NCI-H2029 treated with DMSO at 0.1 percent for 48 hours (cell line): ENCODE measurements around the gene BIRC5.
A peak's percentile ranks its signal among the peaks of the same experiment; 100 is the strongest.
"Not testable (repeated sequence)": the region's sequence is repeated elsewhere in the genome, so short reads cannot be mapped to it uniquely, and the experiment has no call there.

Source experiments
- DNase-seq: peaks from one replicate; lab custom pipeline; 2025; lab: John Stamatoyannopoulos, UW

The BIRC5 gene

GRCh38 chr17:78240012-78240655 is 26.1 kb downstream of the BIRC5 start:
- DNase-seq, result no peak

DNA sequence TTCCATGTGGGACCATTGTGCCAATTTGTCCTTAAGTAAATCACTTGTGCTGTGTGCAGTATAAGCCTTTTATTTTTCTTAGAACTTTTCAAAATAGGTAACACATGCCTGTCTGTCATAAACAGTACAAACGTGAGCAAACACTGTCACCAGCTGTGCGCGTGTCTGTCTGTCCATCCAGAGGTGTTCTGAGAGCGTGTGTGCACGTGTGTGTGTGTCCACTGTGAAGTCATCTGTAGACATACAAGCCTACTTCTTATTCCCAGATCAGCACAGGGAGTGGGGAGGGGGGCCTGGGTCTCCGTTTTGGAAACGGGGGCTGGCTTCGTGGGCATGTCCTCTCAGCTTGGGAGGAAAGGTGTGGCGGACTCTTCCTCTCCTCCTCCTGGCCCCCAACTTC is 26.8 kb downstream of the BIRC5 start:
- no peak for DNase-seq

DNA sequence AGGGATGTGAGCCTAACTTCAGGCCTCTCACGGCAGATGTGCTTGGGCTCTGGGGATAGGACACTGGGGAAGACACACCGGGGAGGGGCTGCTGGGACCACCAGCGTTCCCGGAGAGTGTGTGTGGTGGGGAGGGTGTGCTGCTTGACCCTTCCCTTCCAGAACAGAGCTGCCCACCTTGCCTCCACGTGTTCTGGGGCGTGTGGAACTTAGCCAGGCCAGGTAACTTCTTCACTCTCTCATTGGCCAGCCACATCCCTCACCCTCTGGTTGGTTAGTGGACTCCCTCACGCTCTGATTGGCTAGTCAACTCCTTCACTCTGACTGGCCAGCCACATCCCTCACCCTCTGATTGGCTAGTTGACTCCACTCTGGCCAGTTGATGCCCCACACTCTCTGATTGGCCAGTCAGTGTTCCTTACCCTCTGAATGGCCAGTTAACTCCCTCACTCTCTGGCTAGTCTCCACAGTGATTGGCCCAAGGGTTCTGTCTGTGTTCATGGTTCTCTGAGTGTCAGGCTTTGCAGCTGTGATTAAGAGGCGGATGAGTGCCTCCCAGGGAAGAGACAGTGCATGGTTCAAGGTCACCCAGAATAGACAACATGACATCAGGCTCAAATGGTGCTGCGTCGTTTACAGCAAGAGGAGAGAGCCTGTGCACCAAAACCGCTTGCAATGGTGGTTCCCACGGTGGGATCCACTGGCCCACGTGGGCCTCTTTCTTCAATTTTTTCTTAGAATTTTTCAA is 27.4 kb downstream of the BIRC5 start:
- DNase-seq, result no peak

GRCh38 chr17:78242024-78242742 is 28.1 kb downstream of the BIRC5 start:
- DNase-seq, result no peak

DNA sequence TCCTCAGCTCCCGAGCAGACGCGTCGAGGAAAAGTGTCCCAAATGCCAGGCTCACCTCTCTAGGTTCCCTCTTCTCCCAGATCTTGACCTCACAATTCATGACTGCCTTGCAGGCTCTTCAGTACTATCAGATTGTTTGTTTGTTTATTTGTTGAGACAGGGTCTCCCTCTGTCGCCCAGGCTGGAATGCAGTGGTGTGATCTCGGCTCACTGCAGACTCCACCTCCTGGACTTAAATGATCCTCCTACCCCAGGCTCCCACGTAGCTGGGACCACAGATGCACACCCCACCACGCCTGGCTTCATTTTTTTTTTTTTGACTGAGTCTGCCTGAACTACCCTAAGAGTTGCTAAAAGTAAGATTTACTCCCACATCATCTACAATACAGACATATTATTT is 33.3 kb downstream of the BIRC5 start:
- no peak for DNase-seq

DNA sequence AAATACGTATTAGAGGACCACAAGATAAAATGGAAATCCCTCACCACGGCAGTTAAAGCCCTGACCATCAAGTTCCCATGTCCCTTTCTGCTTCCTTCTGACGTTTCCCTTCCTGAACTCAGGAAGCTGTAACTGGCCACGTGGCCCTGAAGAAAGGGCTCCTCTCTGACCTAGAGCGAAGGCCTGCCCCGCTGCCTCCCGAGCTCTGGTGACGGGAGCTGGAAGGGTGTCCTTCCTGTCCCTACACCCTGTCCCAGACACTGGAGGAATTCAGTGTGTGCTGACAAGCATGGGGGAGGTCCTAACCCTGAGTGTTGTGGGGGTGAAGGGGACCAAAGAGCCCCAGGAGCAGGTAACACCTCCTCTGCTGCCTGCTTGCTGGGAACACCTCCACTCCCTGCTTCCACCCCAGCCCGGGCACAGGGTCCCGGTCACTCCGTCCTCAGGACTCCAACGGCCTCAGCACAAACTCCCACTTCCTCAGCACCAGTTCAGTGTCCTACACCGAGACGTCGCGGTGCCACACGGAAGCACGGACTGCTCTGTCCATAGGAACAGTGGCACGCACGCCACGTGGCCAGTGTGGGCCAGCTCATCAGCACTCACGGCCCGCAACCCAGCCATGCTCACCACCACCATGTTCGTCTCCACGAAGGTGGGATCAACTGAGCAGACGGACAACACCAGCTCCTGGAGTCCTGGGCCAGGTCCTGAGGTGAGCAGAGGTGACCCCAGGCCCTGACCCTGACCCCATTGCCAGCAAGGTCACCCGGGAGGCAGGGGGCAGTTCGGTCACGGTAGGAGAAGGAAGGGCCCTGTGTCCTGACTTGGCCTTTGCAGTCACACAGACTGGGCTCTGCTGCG is 34.2 kb downstream of the BIRC5 start:
- DNase-seq, result no peak

- DNase-seq, result no peak
These were observed 35.2 kb downstream of the BIRC5 start for GRCh38 chr17:78249074-78249817.

DNA sequence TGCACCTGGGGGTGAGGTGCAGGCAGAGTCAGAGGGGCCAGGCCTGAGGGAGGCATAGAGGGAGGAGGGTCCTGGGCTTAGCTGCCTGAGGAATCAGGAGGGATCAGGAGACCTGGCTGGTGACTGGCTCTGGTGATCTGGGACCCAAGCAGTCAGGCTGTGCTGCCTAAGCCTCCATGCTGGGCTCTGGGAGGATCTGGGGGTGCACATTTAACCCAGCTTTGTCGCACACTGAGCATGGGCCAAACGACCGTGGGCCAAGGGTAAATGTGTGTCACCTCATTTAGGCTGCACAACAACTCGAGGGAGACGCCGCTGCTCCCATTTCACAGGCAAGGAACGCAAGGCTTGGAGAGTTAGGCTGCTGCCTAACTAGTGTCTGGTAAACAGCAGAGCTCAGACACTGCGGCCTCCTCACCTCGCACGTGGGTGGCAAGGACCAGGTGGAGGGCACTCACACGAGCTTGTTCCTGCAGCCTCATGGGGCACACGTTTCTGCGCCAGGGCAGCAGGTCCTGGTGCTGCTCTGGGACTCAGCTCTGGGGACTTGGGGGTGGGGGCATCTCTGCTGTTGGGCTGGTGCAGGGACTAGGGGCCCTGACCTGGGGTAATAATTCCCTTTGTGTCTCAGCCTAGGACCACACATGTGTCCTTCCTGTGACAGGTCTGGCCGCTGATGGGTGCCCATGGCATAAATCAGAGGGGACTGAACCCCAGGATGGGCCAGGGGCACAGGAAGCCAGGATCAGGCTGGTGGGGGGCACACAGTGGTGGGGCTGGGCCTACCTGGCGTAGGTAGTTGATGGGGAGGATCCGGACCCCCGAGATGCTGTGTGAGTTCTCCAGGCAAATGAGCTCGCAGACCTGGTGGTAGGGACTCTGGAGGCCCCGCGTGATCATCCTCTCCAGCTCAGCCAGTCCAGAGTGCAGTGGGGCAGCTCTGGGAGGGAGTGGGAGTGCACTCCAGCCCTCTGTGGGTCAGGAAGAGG is 36.1 kb downstream of the BIRC5 start:
- no peak for DNase-seq

GRCh38 chr17:78250891-78251772 is 37.1 kb downstream of the BIRC5 start:
- DNase-seq, result peak; percentile 46

GRCh38 chr17:78251773-78252103 is 37.7 kb downstream of the BIRC5 start:
- DNase-seq, result no peak

GRCh38 chr17:78252111-78252634 is 38.1 kb downstream of the BIRC5 start:
- DNase-seq, result no peak

DNA sequence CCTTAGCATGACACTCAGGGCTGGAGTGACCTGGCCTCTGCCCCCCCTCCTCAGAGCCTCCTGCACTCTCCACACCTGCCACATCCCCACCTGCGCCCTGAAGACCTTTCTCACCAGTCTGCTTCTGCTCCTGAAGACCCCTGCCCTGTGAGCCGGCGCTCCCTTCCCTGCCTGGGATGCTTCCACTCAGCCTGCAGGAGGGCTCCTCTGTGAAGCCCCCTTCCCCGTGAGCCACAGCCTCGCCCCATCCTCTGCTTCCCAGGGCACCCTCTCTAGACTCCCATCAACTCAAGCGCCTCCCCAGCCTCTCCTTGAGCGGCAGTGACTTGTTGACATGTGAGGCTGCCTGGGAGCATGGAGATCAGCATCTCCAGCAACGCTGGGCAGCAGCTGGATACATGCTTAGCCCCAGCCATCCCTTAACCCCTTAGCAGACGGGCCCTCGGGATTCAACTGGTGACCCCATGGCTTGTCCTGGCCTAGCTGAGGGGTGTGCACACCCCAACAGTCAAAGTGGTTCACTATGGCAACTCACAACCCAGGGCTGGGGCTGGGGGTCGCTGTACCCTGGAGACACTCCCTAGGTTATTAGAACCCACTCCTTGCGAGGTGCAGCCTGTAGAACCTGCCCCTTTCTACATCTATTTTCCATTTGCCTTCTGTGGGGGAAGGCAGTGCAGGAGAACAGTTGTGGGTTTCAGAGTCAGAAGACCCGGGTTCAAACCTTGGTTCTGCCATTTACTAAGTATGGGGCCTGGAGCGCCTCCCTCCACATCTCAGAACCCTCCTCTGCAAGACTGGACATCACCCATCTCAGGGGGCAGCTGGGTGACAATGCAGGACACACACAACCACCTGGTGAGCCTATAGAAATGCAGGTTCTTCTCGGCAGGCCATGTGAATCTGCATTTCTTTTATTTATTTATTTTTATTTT is 38.9 kb downstream of the BIRC5 start:
- DNase-seq, result no peak

- DNase-seq, result not testable (repeated sequence)
These were observed 39.5 kb downstream of the BIRC5 start for GRCh38 chr17:78253636-78253945.

- DNase-seq, result no peak
These were observed 40.1 kb downstream of the BIRC5 start for GRCh38 chr17:78253946-78254672.

DNA sequence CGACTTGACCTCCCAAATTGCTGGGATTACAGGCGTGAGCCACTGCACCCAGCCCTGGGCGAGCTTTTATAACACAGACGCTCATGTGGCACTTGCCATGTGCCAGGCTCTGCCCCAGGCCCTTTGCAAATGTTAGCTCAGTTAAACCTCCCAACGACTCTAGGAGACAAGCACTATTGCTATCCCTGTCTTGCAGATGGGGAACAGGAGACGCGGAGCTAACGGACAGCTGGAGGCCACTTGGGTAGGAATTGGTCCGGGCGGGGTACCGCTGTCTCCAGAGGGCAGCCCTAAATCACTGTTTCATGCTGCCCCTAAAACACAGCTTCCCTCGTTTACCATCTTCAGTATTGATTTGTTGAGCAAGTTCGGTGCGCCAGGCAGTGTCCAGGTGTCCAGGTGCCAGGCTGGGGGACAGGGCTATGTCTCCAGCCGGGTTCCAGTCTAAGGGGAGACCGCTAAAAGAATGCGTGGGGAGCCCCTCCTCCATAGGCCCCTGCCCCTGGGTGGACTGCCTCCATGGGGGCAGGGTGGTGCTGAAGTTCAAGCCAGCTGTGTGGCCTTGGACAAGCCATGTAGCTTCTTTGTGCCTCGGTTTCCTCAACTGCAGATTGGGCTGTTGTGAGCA is 41.1 kb downstream of the BIRC5 start:
- DNase-seq, result no peak

- DNase-seq, result no peak
These were observed 42.1 kb downstream of the BIRC5 start for GRCh38 chr17:78255953-78256706.
